Stimulated activated CD8-positive, alpha-beta memory T cell treated with anti-CD3 and anti-CD28 coated beads, Interleukin-12 subunit alpha, Interleukin-12 subunit beta, amount 100 ng/mL, for 1 hour (primary cell): ENCODE data around the gene RALGDS.
"Not testable (repeated sequence)": the region's sequence is repeated elsewhere in the genome, so short reads cannot be mapped to it uniquely, and the experiment has no call there.

Experiments used
- DNase-seq: peaks from one replicate; pipeline ENCODE4 v3.0.0-alpha.2; 2020; ENCODE audit warnings: low read depth

Gene RALGDS

GRCh38 chr9:133067006-133067405 lies 54.0 kb downstream of the RALGDS start:
- no peak for DNase-seq

GRCh38 chr9:133066181-133066983 lies 54.7 kb downstream of the RALGDS start:
- DNase-seq: no peak

GRCh38 chr9:133065070-133065388 lies 56.0 kb downstream of the RALGDS start:
- no peak for DNase-seq

GRCh38 chr9:133064241-133065069 lies 56.6 kb downstream of the RALGDS start:
- no peak for DNase-seq

GRCh38 chr9:133063500-133064231 lies 57.4 kb downstream of the RALGDS start:
- no peak for DNase-seq

GRCh38 chr9:133063159-133063499 lies 57.9 kb downstream of the RALGDS start:
- no peak for DNase-seq

- not testable (repeated sequence) for DNase-seq
Observed at GRCh38 chr9:133062569-133062968, 58.5 kb downstream of the RALGDS start.

GRCh38 chr9:133061764-133062145 lies 59.3 kb downstream of the RALGDS start, which contains the start of gene CEL:
TSS of gene CEL (plus strand) at chr9:133061981. CDS start at chr9:133062003, 22 bp downstream.
- not testable (repeated sequence) for DNase-seq

GRCh38 chr9:133061019-133061763 lies 59.8 kb downstream of the RALGDS start:
- not testable (repeated sequence) for DNase-seq

- no peak for DNase-seq
Observed at GRCh38 chr9:133060417-133060841, 60.6 kb downstream of the RALGDS start.

- DNase-seq: no peak
Observed at GRCh38 chr9:133059623-133060022, 61.4 kb downstream of the RALGDS start.

GRCh38 chr9:133058550-133059320 lies 62.3 kb downstream of the RALGDS start:
- DNase-seq: no peak

- no peak for DNase-seq
Observed at GRCh38 chr9:133058071-133058470, 63.0 kb downstream of the RALGDS start.

GRCh38 chr9:133057553-133057952 lies 63.5 kb downstream of the RALGDS start:
- no peak for DNase-seq

GRCh38 chr9:133057006-133057405 lies 64.0 kb downstream of the RALGDS start:
- no peak for DNase-seq

- DNase-seq: no peak
Observed at GRCh38 chr9:133056533-133056932, 64.5 kb downstream of the RALGDS start.

- DNase-seq: no peak
Observed at GRCh38 chr9:133055788-133056420, 65.1 kb downstream of the RALGDS start.

GRCh38 chr9:133054966-133055365 lies 66.1 kb downstream of the RALGDS start:
- no peak for DNase-seq

- DNase-seq: no peak
Observed at GRCh38 chr9:133054194-133054890, 66.7 kb downstream of the RALGDS start.

- DNase-seq: no peak
Observed at GRCh38 chr9:133051966-133052539, 69.0 kb downstream of the RALGDS start.
